HEK293T (cell line): Measurements from ENCODE around the gene MAD1L1.
"Not testable (repeated sequence)": the region's sequence is repeated elsewhere in the genome, so short reads cannot be mapped to it uniquely, and the experiment has no call there.

ENCODE experiments used
- FOXA1 ChIP-seq: fragments of 450-650 bp; IDR thresholded peaks from 2 replicates; pipeline ENCODE4 v1.6.1; 2016; ENCODE audit warnings: mild to moderate bottlenecking
- FOXM1 ChIP-seq: fragments of 450-650 bp; IDR thresholded peaks from 2 replicates; pipeline ENCODE4 v1.6.1; 2017; ENCODE audit warnings: mild to moderate bottlenecking, borderline replicate concordance
- SP1 ChIP-seq: fragments of 450-650 bp; IDR thresholded peaks from 2 replicates; pipeline ENCODE4 v1.6.1; 2017

DNA sequence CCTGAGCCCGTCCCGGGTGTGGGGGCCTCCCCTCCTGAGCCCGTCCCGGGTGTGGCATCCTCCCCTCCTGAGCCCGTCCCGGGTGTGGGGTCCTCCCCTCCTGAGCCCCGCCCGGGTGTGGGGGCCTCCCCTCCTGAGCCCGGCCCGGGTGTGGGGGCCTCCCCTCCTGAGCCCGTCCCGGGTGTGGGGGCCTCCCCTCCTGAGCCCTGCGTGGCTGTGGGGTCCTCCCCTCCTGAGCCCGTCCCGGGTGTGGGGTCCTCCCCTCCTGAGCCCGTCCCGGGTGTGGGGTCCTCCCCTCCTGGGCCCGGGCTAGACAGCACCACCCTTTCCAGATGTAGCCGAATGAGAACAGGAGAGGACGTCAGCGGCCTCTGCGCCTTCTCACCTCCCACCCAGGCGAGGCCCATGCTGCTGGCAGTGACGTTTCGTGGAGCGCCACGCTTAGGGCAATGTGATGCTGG lies 405.2 kb downstream of the MAD1L1 start:
- not testable (repeated sequence) for TF ChIP-seq FOXM1, FOXA1, SP1
